Right renal pelvis (tissue), 4 donors: Measurements from ENCODE around the gene MRPL1. TPM values are rescaled to one million over a fixed set of nuclear protein-coding genes. Genes with fewer than 3 reads are reported as not detected.
"Not testable (repeated sequence)": the region's sequence is repeated elsewhere in the genome, so short reads cannot be mapped to it uniquely, and the experiment has no call there.

Experiments used
- DNase-seq, 4 donors: peaks; one replicate each; pipeline ENCODE4 v3.0.0-alpha.2; 2013; ENCODE audit warnings: low read depth in 4 of 4, low spot score in 3 of 4, missing footprints in 1 of 4
- polyA plus RNA-seq, 4 donors: library from polyadenylated mRNA; unstranded; fragments of 120-200 nt; gene quantifications; one replicate each; pipeline ENCODE4 v1.2.1, GENCODE V29; 2013; ENCODE audit not compliant: insufficient read length in 4 of 4

MRPL1 gene
- polyA plus RNA-seq, 4 donors: 56.3 to 62.0 (median 59.0) TPM

GRCh38 chr4:77959566-77960338 is 97.1 kb downstream of the MRPL1 start:
- peak; percentile 29 to 36 (median 33) for DNase-seq

DNA sequence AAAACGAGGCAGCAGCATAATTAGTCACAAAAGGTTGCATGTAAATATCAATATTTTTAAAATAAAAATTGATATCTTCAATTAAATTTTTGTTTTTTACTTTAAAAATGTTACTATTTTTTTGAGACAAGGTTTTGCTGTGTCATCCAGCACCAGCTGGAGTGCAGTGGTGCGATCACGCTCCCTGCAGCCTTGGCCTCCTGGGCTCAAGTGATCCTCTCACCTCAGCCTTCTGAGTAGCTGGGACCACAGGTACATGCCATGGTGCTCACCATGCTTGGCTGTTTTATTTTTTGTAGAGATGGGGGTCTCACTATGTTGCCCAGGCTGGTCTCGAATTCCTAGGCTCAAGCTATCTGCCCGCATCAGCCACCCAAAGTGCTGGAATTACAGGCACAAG is 97.7 kb downstream of the MRPL1 start:
- no peak for DNase-seq

- no peak for DNase-seq
These were observed 100.4 kb downstream of the MRPL1 start for GRCh38 chr4:77963004-77963403.

- not testable (repeated sequence) for DNase-seq
These were observed 111.0 kb downstream of the MRPL1 start for GRCh38 chr4:77973657-77974056.

GRCh38 chr4:77982900-77983540 is 120.4 kb downstream of the MRPL1 start:
- DNase-seq: not testable (repeated sequence)

- not testable (repeated sequence) for DNase-seq
These were observed 121.1 kb downstream of the MRPL1 start for GRCh38 chr4:77983612-77984311.

GRCh38 chr4:77989968-77990367 is 127.3 kb downstream of the MRPL1 start:
- no peak for DNase-seq

DNA sequence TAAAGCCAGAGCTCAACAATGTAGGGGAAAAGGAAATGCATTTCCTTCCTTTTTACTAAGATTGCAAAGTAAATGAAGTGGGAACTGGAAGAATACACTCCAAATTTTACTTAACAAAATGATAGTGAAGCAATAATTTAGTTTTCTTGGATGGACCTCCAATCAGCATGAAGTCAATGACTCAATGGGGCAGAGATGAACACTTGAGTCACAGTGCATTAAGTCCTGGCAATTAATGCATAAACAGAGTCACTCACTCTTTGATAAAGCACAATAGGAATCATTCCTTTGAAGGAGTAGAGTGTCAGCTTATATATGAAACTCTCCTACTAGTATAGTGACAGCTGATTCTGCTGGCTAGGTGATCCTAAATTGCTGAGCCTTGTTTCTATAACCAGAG is 127.8 kb downstream of the MRPL1 start:
- DNase-seq: no peak

DNA sequence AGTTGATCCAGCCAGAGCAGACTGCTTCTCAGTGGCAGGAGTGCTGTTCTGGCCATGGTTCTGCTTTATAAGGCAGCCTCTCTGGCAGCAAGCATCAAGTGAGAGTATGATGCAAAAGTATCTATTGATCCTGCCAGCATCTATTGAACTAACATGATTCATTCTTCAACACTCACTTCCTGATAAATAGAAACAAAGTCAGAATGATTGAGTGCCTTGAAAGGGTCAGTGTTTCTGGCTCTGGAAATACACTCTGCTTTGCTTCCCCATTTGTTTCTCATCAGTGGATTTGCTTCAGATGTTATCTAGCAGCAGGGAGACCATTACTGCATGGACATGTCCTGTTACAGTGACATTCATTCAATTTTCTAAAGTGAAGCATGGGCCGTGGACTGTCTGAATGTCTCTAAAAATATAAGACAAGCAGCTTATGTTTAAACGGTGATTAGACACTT is 128.3 kb downstream of the MRPL1 start:
- DNase-seq: no peak

DNA sequence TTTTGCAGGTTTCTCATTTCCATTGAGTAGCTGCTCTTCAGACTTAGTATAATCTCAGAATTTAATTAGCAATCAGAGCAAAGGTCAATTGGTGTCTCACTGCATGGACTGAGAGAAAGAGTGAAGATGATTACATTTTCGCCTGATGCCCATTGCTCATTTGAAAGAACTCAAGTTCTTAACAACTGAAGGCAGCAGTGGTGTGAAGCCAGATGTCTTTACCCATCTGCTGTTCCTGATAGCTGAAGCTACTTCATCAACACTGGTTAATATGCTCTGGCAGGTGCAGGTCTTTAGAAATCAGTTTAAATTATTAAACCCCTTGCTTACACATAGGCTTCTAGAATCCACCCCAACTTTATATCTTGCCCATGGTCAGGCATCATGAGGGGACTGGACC is 130.0 kb downstream of the MRPL1 start:
- DNase-seq: no peak

DNA sequence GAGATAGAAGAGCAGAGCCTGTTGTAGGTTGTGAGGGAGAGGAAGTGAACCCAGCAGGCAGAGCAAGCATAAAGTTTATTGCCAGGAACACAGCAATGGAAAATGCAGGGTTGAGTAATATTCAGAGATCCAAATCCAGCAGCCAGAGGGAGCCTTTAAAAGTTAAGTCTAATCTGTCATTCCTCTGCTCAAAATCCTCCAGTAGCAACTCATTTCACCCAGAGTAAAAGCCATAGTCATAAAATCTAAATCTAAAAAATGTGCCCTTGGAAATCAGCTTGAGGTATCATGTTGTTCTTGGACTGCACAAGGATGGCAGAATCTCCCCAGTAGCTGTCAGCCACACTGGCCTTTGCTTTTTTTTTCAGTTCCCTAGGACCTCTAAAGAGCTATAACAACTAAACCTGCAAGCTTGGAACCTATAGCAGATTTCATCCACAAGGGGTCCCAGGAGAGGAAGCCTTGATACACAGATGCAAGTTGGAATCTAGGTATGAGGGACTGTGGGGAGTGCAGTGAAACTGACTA is 131.6 kb downstream of the MRPL1 start:
- peak; percentile 50 to 68 (median 64) for DNase-seq

GRCh38 chr4:77996076-77996475 is 133.4 kb downstream of the MRPL1 start:
- no peak for DNase-seq

GRCh38 chr4:78001531-78001930 is 138.9 kb downstream of the MRPL1 start:
- no peak for DNase-seq

DNA sequence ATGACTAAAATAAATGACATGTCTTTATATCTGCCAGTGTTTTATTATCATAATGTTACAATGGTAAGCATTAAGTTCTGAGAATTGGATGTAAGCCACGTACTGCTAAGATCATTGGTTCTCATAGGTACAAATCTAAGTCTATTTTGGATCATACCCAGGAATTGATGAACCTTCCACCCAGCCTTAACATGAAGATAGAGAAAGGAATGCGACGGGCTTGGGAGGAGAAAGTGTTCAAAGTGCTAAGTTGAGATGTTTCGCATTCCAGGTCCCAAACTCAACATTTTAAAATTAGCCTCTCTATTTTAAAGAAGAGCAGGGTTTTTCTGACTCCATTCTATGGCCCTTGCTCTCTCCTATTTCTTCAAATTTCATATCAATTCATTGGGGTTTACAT is 139.6 kb downstream of the MRPL1 start:
- no peak for DNase-seq

Other genes with a start within 250 kb of the MRPL1 start
- 10 to 100 TPM; 33.8 to 41.4 (median 37.3) TPM for gene CNOT6L, start 43.5 kb upstream of the MRPL1 start, polyA plus RNA-seq
- gene FRAS1, start 194.5 kb downstream of the MRPL1 start, polyA plus RNA-seq: 10 to 100 TPM; 72.9 to 81.1 (median 76.3) TPM